Measurements from ENCODE around the gene NR2F1.

- TF ChIP-seq EZH2 (IDR thresholded peaks at IDR 0.05; ENCODE audit: borderline replicate concordance, insufficient read depth, low read length, poor library complexity, severe bottlenecking) (no peak), CTCF (IDR thresholded peaks at IDR 0.05; ENCODE audit: poor library complexity, severe bottlenecking) (no peak), REST (IDR thresholded peaks at IDR 0.05; ENCODE audit: borderline replicate concordance) (no peak), SMC3 (conservative IDR thresholded peaks at IDR 0.05; ENCODE audit: poor library complexity) (no peak), EP300 (conservative IDR thresholded peaks at IDR 0.05; ENCODE audit: poor library complexity, severe bottlenecking) (no peak)
Observed at GRCh38 chr5:93589829-93590215, 6.8 kb downstream of the NR2F1 start.
